ENCODE measurements around the gene HOXA13. TPM values are rescaled to one million over a fixed set of nuclear protein-coding genes. Genes with fewer than 3 reads are reported as not detected.
A peak's percentile ranks its signal among the peaks of the same experiment; 100 is the strongest.

HOXA13 gene
- polyA plus RNA-seq, 1 of the 3 experiments (the other 2 are of a cell fraction), result not detected

DNA sequence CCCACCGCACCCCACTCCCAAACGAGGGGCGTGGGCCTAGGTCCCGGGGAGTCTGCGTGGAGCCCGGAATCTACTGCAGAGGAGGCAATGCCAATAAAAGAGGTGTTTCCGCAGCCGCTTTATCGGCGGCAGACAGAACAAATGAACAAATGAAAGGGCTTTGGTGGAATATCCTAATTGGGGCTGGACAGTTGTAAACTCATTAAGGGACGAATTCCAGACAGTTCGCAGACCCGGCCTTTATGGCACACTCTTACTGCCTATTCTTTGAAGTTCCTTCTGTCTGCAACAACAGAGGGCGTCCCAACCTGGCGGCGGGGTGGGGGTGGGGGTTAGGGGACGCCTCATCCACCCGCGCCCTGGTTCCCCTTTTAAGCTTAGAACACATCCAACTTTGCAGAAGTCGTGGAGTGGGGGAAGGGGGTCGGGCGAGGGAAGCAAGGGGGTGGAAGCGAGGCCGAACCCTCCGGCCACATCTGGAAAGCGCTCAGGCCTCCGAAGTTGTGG is 38.6 kb downstream of the HOXA13 start:
- Histone ChIP-seq H3K36me3 (replicated peaks in 1 of 2; ENCODE audit: control insufficient read depth in 1 of 2, insufficient read depth in 2 of 2, low read length in 1 of 2) (no peaks in the 10 kb centered on the region), H2AFZ (ENCODE audit: low read depth) (peak overlapping the region; percentile 99; the same call in 1 of the 2 replicates), H3K4me2 (peak overlapping the region; percentile 97), H3K79me2 (ENCODE audit: insufficient read depth) (no peaks in the 10 kb centered on the region), H4K20me1 (ENCODE audit: insufficient read depth) (no peaks in the 10 kb centered on the region), H3K9ac (no peak overlapping the region), H3K9me2 (no peaks in the 10 kb centered on the region), H3K27ac (ENCODE audit: low read depth in 2 of 2, low read length in 1 of 2) (no peak overlapping the region), H3K4me1 (ENCODE audit: control insufficient read depth in 1 of 2, insufficient read depth in 2 of 2, low read depth in 1 of 2, low read length in 1 of 2) (peaks cover 0 to 8% of the 10 kb centered on the region in 2 experiments; a peak in 1 of 4 replicates), H3K4me3 (ENCODE audit: low read depth in 2 of 2, low read length in 1 of 2) (peak overlapping the region; percentile 39 to 70), H3K9me3 (no peaks in the 10 kb centered on the region), H3F3A (replicated peaks; ENCODE audit: insufficient read depth) (peaks cover 10% of the 10 kb centered on the region), H3K27me3 (ENCODE audit: insufficient read depth) (peaks cover 91% of the 10 kb centered on the region)
- CTCF ChIA-PET, result interaction anchor here (0.6 to 12.1 kb wide), 71 partner anchors 13 to 1274 kb away, joined by 3 to 270 read pairs (median 4); partner anchors contain the start of genes HIBADH, HOXA10, HOXA11 and HOXA3
- TF ChIP-seq, protein P1, sequence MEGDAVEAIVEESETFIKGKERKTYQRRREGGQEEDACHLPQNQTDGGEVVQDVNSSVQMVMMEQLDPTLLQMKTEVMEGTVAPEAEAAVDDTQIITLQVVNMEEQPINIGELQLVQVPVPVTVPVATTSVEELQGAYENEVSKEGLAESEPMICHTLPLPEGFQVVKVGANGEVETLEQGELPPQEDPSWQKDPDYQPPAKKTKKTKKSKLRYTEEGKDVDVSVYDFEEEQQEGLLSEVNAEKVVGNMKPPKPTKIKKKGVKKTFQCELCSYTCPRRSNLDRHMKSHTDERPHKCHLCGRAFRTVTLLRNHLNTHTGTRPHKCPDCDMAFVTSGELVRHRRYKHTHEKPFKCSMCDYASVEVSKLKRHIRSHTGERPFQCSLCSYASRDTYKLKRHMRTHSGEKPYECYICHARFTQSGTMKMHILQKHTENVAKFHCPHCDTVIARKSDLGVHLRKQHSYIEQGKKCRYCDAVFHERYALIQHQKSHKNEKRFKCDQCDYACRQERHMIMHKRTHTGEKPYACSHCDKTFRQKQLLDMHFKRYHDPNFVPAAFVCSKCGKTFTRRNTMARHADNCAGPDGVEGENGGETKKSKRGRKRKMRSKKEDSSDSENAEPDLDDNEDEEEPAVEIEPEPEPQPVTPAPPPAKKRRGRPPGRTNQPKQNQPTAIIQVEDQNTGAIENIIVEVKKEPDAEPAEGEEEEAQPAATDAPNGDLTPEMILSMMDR (IDR thresholded peaks at IDR 0.05), result 0 out of 2 replicates have a peak, but pooled peaks have one; percentile 35
- TF ChIP-seq TCF12 (IDR thresholded peaks at IDR 0.05), result no peak
- 15% methylated on average over 24 of the region's 27 CpGs for WGBS (ENCODE audit: low lambda C conversion rate)
- DNase-seq, result no peak
- POLR2A ChIA-PET, result interaction anchor here (1.3 kb wide), 1 partner anchor 11 kb away, joined by 3 read pairs; no protein-coding TSS in a partner anchor

DNA sequence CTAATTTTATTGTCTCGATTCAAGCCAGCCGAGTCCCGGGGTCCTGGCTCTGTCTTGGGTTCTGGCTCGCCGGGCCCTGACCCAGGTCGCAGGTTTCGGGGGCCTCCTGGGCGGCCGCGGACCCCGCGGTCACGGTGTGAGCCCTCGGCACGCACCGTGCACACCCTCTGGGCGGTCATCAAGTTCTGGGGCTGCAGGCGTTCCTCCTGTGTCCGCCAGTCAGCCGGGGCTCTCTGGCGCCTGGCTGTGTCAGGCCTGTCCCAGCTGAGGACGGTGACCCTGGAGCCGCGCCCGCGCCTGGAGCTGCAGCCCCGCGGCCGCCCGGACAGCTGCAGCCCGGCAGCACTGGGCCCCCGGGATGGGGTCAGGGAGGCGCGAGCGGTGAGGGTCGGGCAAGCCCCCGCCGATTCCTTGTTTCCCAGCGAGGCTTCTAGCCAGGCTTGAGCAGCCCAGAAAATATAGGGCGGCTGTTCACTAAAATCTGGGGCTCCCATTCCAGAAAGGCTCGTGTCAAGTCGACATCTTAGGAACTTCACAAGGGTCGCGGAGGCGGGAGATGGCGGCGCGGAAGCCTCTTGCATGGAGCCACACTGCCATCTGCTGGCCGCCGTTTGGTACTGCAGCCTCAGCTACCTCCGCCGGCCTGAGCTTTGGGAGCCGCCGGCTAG is 39.2 kb downstream of the HOXA13 start:
- Histone ChIP-seq H3K9ac (no peak overlapping the region), H3K4me2 (peak overlapping the region; percentile 97), H4K20me1 (ENCODE audit: insufficient read depth) (no peaks in the 10 kb centered on the region), H2AFZ (ENCODE audit: low read depth) (peak overlapping the region; percentile 99), H3K4me3 (ENCODE audit: low read depth in 2 of 2, low read length in 1 of 2) (peak overlapping the region; percentile 39 to 70), H3K27me3 (ENCODE audit: insufficient read depth) (peaks cover 91% of the 10 kb centered on the region), H3K9me2 (no peaks in the 10 kb centered on the region), H3K9me3 (no peaks in the 10 kb centered on the region), H3F3A (replicated peaks; ENCODE audit: insufficient read depth) (peaks cover 10% of the 10 kb centered on the region), H3K27ac (ENCODE audit: low read depth in 2 of 2, low read length in 1 of 2) (no peak overlapping the region), H3K4me1 (ENCODE audit: control insufficient read depth in 1 of 2, insufficient read depth in 2 of 2, low read depth in 1 of 2, low read length in 1 of 2) (peaks cover 0 to 8% of the 10 kb centered on the region in 2 experiments; a peak in 1 of 4 replicates), H3K36me3 (replicated peaks in 1 of 2; ENCODE audit: control insufficient read depth in 1 of 2, insufficient read depth in 2 of 2, low read length in 1 of 2) (no peaks in the 10 kb centered on the region), H3K79me2 (ENCODE audit: insufficient read depth) (no peaks in the 10 kb centered on the region)
- 4% methylated on average over 36 of the region's 54 CpGs for WGBS (ENCODE audit: low lambda C conversion rate)
- ChIA-PET POLR2A (interaction anchor here (1.3 kb wide), 1 partner anchor 11 kb away, joined by 3 read pairs; no protein-coding TSS in a partner anchor), CTCF (interaction anchor here (0.6 to 12.1 kb wide), 74 partner anchors 13 to 1281 kb away, joined by 3 to 270 read pairs (median 4); partner anchors contain the start of genes HIBADH, HOXA10, HOXA11 and HOXA3)
- DNase-seq, result peak; percentile 96
- TF ChIP-seq YY1 (IDR thresholded peaks at IDR 0.05; ENCODE audit: low read depth) (peak; percentile 94), RCOR1 (IDR thresholded peaks at IDR 0.05; ENCODE audit: low read length) (peak; percentile 59; the same call in 1 of the 2 replicates), POLR2AphosphoS5 (IDR thresholded peaks at IDR 0.05; ENCODE audit: low read depth, low read length) (no peak), NRF1 (IDR thresholded peaks at IDR 0.05; ENCODE audit: low read depth, low read length) (no peak), JUND (IDR thresholded peaks at IDR 0.05) (no peak), TEAD4 (IDR thresholded peaks at IDR 0.05; ENCODE audit: borderline replicate concordance, insufficient read depth) (peak; percentile 87), RAD21 (IDR thresholded peaks at IDR 0.05; ENCODE audit: low read length) (peak; percentile 94), SMC3 (IDR thresholded peaks at IDR 0.05; ENCODE audit: low read depth, low read length) (peak; percentile 90)
- TF ChIP-seq, protein P2, sequence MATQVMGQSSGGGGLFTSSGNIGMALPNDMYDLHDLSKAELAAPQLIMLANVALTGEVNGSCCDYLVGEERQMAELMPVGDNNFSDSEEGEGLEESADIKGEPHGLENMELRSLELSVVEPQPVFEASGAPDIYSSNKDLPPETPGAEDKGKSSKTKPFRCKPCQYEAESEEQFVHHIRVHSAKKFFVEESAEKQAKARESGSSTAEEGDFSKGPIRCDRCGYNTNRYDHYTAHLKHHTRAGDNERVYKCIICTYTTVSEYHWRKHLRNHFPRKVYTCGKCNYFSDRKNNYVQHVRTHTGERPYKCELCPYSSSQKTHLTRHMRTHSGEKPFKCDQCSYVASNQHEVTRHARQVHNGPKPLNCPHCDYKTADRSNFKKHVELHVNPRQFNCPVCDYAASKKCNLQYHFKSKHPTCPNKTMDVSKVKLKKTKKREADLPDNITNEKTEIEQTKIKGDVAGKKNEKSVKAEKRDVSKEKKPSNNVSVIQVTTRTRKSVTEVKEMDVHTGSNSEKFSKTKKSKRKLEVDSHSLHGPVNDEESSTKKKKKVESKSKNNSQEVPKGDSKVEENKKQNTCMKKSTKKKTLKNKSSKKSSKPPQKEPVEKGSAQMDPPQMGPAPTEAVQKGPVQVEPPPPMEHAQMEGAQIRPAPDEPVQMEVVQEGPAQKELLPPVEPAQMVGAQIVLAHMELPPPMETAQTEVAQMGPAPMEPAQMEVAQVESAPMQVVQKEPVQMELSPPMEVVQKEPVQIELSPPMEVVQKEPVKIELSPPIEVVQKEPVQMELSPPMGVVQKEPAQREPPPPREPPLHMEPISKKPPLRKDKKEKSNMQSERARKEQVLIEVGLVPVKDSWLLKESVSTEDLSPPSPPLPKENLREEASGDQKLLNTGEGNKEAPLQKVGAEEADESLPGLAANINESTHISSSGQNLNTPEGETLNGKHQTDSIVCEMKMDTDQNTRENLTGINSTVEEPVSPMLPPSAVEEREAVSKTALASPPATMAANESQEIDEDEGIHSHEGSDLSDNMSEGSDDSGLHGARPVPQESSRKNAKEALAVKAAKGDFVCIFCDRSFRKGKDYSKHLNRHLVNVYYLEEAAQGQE (IDR thresholded peaks at IDR 0.05; ENCODE audit: low read depth, low read length), result no peak
- TF ChIP-seq, protein P3, sequence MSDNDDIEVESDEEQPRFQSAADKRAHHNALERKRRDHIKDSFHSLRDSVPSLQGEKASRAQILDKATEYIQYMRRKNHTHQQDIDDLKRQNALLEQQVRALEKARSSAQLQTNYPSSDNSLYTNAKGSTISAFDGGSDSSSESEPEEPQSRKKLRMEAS (IDR thresholded peaks at IDR 0.05; ENCODE audit: low read depth), result 0 out of 2 replicates have a peak, but pooled peaks have one; percentile 28
- TF ChIP-seq, protein P1 (IDR thresholded peaks at IDR 0.05), result peak; percentile 99
- TF ChIP-seq, protein P4, sequence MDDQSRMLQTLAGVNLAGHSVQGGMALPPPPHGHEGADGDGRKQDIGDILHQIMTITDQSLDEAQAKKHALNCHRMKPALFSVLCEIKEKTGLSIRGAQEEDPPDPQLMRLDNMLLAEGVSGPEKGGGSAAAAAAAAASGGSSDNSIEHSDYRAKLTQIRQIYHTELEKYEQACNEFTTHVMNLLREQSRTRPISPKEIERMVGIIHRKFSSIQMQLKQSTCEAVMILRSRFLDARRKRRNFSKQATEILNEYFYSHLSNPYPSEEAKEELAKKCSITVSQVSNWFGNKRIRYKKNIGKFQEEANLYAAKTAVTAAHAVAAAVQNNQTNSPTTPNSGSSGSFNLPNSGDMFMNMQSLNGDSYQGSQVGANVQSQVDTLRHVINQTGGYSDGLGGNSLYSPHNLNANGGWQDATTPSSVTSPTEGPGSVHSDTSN (IDR thresholded peaks at IDR 0.05), result no peak
- TF ChIP-seq, protein P5, sequence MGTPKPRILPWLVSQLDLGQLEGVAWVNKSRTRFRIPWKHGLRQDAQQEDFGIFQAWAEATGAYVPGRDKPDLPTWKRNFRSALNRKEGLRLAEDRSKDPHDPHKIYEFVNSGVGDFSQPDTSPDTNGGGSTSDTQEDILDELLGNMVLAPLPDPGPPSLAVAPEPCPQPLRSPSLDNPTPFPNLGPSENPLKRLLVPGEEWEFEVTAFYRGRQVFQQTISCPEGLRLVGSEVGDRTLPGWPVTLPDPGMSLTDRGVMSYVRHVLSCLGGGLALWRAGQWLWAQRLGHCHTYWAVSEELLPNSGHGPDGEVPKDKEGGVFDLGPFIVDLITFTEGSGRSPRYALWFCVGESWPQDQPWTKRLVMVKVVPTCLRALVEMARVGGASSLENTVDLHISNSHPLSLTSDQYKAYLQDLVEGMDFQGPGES (IDR thresholded peaks at IDR 0.05; ENCODE audit: low read depth, low read length), result no peak; the same call in 1 of the 2 replicates

Data from SK-N-SH (cell line).